K562 (cell line): ENCODE measurements around the gene MINK1.

ENCODE experiments used
- HDAC2 ChIP-seq: fragments of 450-650 bp; IDR thresholded peaks from 2 replicates; pipeline ENCODE4 v1.6.1; 2016; ENCODE audit warnings: mild to moderate bottlenecking
- ZFP1 ChIP-seq: fragments of 450-650 bp; formaldehyde crosslinking; IDR thresholded peaks from 2 replicates; pipeline ENCODE4 v1.4.0; 2020; ENCODE audit warnings: mild to moderate bottlenecking, mixed read lengths
- TF ChIP-seq, protein P1 (sequence below), 3 experiments: IDR thresholded peaks in 2 of 3; conservative IDR thresholded peaks in 1 of 3; 2 replicates each; pipeline ENCODE4 v1.5.1; 2011 to 2012; ENCODE audit warnings: low read length in 3 of 3, mild to moderate bottlenecking in 3 of 3, control low read depth in 2 of 3, improper control_type of control experiment in 1 of 3, inconsistent platforms in 1 of 3, low read depth in 1 of 3, mixed read lengths in 1 of 3, moderate library complexity in 1 of 3; ENCODE audit not compliant: insufficient read depth in 2 of 3

- TF ChIP-seq ZFP1 (no peak), HDAC2 (no peak)
- TF ChIP-seq, protein P1, sequence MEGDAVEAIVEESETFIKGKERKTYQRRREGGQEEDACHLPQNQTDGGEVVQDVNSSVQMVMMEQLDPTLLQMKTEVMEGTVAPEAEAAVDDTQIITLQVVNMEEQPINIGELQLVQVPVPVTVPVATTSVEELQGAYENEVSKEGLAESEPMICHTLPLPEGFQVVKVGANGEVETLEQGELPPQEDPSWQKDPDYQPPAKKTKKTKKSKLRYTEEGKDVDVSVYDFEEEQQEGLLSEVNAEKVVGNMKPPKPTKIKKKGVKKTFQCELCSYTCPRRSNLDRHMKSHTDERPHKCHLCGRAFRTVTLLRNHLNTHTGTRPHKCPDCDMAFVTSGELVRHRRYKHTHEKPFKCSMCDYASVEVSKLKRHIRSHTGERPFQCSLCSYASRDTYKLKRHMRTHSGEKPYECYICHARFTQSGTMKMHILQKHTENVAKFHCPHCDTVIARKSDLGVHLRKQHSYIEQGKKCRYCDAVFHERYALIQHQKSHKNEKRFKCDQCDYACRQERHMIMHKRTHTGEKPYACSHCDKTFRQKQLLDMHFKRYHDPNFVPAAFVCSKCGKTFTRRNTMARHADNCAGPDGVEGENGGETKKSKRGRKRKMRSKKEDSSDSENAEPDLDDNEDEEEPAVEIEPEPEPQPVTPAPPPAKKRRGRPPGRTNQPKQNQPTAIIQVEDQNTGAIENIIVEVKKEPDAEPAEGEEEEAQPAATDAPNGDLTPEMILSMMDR (IDR thresholded peaks at IDR 0.05 in 2 of 3, conservative IDR thresholded peaks at IDR 0.05 in 1 of 3; ENCODE audit: insufficient read depth in 2 of 3, low read depth in 1 of 3, low read length in 3 of 3) = no peak
These were observed 51.3 kb downstream of the MINK1 start for GRCh38 chr17:4884489-4884888.
